GM21529 (cell line): ENCODE data around the gene PTCD3.

Experiments
- ATAC-seq: cut with Tn5 transposase; IDR thresholded peaks from one replicate; pipeline ENCODE4 v1.9.1; 2021; ENCODE audit not compliant: unreplicated experiment

PTCD3 gene

DNA sequence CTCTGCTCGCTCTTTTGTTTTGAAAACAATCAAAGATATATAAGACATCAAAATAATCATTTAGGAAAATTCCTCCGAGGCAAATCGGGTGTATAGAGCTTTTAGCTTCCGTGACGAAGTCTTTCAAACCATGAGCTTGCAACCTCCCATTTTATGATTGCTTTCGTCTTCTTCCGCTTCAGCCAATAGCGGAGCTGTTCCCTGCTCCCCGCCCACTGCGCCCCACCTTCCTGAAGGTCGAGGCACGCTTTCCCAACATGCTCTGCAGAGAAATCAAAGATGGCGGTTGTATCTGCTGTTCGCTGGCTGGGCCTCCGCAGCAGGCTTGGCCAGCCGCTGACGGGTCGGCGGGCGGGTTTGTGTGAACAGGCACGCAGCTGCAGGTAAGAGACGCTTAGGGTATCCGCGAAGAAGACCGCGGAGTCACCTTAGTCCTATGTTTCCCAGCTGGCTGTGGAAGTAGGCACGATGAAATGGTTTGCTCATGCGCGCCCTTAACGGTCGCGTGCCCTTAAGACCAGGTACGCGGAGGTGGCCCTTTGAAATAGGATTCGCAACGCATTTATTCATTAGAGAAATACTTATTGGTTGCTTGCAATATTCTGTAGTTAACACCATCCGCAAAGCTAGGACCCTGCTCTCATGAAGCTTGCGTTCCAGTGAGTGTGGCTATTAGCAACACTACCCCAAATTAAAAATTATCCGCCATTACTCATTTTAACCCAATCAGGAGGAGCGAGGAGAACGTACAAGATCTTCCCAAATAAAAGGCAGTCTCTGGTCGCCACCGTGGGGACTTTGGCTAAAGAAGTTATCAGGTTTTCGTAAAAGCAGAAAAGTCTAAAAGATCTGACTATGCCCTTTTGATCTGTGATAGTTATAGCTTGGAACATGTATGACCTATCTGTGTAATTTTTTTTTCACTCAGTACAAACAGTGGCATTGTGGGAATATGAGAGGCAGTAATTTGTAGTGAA lies at the start of gene PTCD3:
TSS of gene PTCD3 (plus strand) at position 267 of the 977 bp plus-strand sequence. CDS start at position 280, 13 bp downstream.
- ATAC-seq = peak; percentile 89

DNA sequence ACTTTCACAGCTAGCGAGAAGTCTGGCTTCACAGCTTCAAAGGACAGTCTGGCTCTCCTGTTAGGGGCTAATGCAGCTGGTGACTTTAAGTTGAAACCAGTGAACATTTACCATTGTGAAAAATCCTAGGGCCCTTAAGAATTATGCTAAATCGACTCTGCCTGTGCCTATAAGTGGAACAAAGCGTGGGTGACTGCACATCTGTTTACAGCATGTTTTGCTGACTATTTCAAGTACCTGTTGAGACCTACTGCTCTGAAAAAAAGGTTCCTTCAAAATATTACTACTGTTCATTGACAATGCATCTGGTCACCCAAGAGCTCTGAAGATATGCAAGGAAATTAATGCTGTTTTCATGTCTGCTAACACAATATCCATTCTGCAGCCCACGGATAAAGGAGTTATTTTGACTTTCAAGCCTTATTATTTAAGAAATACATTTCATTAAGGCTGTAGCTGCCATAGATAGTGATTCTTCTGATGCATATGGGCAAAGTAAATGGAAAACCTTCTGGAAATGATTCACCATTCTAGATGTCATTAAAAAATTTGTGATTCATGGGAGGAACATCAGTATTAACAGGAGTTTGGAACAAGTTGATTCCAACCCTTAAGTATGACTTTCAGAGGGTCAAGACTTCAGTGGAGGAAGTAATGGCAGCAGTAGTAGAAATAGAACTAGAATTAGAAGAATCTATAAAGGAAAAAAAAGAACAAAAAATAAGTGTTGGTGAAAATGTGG lies 49.3 kb upstream of the PTCD3 start:
- no peak for ATAC-seq

DNA sequence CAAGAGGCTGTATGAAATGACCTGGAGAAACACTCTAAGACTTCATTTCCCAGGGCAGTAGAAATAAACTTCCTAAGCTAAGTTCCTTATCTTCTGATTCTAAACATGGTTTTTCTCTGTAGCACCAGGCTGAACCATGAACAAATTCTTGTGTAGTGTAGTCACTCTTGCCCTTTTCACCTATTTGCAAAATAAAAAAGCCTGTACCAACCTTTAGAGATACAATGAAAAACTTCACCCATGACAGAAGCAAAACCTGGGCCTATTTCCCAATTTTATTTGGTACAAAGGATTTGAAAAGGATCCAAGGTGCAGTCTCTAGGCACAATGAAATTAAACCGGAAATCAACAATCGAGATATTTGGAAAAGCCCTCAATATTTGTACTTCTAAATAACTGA lies 44.0 kb upstream of the PTCD3 start:
- ATAC-seq = no peak

DNA sequence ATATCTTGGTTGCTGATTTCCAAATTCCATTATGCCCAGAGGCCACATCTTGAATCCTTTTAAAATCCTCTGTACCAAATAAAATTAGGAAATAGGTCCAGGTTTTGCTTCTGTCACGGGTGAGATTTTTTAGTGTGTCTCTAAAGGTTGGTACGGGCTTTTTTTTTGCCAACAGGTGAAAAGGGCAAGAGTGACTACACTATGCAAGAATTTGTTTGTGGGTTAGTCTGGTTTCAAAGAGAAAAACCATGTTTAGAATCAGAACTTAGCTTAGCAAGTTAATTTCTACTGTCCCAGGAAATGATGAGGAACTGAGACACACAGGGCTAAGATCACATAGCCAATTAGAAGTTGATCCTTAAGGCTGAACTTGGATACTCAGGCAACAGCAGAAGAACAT lies 42.0 kb upstream of the PTCD3 start:
- no peak for ATAC-seq

DNA sequence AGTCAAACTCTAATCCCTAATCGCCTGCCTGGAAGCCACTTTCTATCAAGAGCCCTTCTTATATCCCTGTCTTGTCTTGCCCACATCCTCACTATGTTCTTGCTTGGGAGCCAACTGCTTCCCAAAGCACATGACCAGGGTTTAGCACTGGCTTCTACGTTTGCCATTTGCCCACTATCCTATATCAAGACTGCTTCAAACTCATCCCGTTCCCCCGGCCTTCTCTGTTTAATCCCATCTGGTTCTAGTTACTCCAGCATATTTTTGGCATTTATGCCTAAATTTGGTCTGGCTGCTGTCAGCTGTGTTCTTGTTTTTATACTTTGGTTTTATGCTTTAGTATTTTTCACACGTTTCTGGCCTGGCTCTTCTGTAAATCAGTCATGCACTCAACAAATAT lies 40.5 kb upstream of the PTCD3 start:
- no peak for ATAC-seq

DNA sequence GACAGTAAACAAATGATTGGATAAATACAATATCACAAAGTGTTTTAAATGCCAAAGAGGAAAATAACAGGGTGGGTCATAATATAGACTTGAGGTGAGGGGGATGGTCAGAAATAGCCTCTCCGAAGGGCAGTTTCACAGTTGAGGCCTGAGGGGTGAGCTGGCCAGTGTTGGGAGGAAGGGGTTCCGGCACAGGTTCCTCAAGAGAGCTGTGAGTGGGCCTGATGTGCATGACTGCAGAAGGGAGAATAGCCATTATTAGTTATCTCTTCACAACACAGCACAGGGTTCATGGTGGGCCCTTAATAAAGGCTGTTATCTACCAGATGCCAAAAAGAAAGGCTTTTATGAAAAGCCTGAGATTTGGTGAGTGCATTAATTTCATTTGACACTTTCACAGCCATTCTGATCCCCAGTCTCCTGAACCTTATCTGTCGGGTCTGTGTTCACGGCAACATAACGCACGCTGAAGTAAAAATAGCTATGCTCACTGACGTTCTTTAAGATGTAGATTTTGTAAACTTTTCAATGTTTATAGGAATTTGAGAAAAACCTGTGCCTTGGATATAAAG lies 39.9 kb upstream of the PTCD3 start:
- ATAC-seq = no peak

DNA sequence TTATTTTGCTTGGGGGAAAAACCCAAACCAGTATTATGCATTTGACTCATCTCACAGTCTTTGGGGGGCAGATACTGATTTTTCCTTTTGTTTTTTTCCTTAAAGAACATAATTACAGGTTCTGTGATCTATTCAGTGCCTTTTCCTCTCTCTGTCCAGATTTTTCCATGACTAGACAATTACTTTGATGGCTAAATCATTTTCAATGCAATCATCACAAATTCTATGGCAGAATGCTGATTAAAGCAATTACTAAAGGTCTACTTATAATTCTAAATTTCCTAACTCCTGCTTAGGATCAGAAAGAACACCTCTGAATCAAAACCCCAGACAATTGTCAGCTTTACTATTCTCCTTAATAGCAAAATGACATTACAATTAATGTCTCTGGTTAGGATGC lies 39.1 kb upstream of the PTCD3 start:
- ATAC-seq = no peak

DNA sequence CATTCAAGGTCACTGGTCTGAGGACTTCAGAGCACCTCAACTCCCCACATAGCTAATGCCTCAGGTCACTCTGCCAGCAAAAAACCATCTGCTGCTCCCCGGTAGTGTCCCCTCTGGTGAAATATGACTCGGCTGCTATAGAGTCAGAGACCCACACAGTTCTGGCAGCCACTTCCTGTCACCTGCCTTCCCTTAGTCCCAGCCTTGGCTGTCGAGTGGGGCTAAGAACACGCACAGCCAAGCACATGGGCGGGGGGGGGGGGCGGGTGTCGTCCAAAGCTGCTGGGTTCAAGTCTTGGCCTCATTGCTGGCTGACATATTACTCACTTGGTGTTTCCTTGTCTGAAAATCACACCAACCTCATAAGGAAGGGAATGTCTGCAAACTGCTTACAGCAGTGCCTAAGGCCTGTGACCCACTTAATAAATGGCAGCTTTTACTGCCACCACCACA lies 37.9 kb upstream of the PTCD3 start:
- no peak for ATAC-seq

DNA sequence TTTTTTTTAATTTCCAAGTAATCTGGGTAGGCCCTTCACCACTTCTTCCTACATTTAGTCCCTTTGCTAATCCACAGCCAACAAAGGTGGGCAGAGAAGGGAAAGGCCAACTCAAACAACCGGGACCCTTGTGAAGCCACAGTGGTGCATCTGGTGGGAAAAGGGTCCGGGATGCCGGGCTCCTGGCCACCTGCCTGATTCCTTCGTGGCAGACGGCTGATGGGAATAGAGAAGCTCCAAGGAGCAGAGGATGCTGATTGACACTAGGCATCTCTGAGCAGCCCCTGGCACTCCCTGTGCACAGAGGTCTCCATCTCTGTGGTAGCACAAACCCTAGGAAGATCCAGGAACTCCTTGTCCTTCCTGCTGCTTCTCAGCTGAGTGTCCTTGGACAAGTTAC lies 37.4 kb upstream of the PTCD3 start:
- ATAC-seq = no peak

DNA sequence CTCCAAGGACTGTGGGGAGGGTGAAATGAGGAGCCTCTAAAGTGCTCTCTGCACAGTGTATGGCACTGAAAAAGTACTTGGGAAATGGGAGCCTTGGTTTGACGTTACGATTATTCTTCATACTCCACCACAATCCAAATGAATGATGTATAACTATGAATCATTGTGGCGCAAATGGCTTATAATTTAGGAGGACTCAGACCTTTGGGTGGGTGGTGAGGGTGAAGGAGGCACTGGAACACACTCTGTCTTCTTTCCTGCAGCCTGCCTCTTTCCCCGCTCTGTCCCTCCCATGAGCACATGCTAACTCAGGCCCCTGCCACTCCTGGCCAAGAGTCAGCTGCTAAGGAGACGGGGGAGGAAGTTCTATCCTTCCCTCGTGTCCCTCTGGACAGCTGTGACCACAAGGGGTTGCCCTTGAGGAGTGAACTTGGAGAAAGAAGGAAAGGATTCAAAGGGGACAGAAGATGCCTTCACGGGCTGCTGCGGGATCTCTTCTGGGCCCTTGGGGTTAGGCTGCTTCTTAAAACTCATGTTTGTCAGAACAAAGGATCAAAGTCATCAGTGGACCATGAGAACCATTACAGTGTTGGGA lies 36.8 kb upstream of the PTCD3 start:
- ATAC-seq = no peak

DNA sequence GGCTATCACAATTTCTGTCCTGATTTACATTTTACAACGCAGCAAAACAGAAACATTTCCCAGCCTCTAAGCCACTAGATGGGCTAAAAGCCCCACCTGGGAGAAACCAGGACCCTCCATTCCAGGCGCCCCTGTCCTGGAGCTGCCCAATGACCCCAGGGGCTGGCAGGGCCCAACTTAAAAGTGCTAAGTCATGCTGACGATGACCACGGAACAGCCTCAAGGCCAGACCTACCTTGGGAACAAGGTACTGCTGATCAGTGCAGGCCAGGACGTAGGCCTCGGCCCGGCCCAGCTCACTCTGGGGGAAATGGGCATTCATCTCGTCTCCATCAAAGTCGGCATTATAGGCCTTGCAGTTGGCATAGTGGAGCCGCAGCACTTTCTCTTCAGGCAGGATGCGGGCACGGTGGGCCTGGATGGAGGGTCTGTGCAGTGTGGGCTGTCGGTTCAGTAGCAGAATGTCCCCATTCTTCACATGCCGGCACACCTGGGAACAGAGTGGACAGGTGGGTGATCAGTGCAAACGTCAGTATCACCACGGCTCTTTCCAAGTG lies 36.2 kb upstream of the PTCD3 start:
- no peak for ATAC-seq

DNA sequence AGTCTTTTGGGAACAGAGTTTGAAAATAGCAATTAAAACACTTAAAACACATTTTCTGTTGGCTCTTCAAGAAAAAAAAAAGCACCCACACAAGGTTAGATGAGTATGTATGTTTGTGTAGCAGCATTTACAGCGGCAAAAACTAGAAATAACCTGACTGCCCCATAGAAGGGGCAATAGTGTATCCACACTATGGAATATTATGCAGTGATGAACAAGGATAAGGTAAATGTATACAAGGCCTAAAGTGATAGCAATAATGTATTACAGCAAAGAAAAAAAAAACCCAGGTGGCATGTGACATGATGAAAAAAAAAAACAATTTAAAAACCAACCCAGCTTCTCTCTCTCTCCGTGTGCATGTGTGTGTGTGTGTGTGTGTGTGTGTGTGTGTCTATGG lies 35.2 kb upstream of the PTCD3 start:
- ATAC-seq = no peak

DNA sequence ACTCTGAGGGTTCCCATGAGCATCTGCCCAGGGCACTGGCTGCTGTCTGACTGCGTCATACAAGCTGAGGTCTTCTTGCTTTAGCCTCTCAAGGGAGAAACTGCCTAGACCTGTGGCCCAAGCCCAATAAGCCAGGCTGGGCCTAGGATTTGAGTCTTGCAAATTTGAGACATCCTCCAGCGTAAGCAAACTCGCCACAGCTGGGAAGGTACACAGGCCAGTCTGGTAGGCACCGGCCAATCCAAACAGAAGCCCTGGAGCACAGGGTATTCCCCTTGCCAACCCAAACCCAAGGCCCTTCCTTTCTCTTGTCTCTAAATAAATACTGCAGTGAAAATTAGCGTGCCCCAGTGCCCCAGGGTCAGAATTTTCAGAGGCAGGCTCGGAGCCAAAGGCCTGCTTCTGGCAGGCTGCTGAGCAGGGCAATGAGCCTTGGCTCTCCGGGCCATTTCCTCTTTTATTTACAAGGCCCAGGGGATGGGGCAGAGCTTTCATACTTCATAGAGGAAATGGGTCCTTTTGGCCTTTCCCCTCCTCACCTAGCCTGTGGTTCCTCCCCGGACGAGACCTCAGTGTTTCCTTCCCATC lies 33.7 kb upstream of the PTCD3 start:
- ATAC-seq = peak; percentile 80

DNA sequence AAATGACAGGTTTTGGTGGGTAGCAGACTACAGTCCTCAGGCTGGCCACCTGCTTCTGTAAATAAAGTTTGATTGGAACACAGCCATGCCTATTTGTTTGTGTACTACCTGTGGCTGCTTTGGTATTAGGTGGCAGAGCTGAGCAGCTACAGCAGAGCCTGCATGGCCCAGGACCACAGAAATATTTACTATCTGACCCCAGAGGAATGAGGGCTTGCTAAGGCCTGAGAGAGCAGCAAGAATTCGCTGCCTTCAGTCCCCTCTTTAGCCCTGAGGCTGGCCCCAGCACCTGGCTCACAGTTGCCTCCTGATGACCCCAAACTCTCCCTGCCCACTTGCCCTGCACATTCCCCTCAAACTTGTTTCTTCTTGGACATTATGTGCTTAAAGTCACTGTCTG lies 32.8 kb upstream of the PTCD3 start:
- no peak for ATAC-seq

DNA sequence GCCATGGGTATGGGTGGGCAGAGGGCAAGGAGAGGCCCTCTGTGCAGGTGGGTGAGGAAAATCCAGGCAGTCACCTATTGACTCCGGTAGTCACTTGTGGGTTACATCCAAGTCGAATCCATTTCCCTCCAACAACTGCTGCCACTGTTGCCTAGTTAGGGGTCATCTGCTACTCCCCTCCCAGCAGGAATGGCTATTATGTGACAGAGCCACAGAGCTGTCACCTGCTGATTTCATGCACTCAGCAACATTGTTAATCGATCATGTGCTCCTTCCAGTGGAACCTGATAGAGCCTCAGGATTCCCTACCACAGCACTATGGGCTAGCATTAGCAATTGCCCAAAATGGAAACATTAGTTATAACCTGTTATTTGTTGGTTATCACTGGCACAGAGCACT lies 31.8 kb upstream of the PTCD3 start:
- no peak for ATAC-seq

DNA sequence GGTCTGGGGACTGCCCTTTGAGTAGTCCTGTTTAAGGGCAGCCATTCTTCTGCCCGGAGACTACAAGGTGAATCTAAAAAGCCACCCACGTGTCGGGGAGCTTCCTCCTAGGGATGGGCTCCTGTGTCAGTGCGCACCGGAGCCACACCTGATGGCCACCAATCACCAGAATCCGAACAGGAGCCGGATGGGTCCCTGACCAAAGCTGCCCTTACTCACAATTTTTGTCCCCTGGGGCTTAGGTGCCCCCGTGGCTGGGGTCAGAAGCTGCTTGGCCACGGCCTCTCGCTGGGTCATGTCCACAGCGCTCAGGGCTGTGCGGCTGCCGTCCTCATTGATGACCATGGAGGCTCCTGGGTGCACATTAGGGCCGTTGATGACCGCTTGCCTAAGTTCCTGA lies 31.2 kb upstream of the PTCD3 start:
- ATAC-seq = no peak

DNA sequence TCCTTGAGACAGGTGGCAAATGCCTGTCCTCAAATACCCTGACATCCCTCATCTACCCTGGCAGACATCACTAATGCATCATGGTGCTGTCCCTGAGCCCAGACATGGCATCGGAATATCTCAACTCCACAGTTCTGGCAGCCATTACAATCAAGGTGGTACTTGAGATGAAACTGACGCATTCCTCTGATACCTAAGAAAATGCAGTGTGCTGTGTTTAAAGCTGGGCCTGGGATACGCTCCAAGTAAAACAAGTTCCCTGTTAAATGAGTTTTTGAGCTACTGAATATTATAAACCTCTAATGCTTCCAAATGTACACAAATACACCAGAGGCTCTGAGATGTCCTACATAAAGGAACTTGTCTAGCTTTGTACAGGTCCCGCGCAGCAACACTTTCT lies 30.1 kb upstream of the PTCD3 start:
- ATAC-seq = no peak

DNA sequence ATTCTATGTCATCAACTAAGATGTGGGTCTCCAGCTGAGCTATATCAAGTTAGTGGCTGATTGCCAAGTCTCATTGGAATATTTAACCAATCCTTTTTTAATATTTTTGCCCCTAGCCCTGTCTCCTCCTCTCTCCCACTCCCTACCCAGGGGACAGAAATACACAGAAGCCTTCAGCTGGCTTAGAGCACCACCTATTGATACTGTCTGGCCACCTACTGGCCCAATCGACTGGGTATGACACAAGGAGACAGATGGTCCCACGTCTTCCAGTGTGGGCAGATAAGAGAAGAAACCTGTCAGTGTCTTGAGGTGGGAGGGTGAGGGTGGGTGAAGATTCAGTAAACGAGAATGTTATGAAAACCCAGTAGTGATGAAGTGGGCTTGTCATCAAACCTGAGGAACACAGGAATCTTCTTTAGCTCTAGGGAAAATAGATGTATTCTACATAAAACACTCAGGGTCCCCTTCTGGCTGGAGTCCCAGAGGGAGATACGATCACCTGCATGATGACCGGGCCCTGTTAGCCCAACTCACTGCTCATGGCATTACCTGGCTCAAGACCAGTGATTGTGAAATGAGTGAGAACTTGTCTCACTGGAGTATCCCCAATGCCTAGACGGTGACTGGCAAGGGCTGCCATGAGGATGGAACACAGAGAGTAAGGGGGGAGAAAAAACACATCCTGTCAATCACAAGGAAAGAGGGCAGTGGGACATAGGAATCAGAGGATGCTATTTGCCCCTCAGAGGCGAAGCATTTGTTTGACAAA lies 27.1 kb upstream of the PTCD3 start:
- ATAC-seq = no peak

DNA sequence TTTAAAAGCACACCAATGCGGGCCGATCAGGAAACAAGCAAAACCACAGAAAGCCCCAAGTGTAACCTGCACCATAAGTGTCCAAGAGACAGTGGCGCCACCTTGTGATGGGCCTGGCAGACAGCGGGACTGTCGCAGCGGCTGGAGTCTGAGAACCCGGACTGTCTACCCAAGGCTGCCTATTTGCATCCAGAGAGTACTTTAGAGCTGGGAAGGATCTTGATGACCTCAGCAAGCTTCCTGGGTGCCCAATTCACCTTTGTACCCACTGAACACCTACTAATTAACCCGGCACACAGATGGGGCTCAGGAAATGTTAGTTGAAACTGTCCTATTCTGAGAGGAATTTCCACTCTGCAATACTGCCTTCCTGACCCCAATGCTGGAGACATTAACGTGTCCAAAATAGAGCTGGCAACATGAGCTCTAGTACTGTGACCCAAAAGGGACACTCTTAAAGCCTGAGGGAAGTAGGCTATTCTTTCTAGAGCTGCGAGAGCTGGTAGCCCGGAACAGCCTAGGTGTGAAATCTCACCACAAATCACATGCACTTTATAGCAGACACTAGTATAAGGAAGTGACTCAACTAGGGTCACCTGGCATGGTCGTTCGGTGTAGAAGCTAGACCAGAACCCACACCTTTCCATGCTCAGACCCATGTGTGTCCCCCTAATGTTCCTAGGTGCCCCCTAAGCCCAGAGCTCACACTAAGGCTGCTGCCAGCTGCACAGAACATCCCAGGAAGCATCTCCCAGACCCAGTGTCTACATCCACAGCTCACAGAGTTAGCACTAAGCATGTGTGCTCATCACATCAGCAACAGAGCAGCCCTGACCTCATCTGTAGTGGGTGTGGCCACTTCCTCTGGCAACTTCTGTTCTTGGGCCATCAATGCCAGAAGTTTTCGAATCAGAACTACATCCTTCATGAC lies 25.8 kb upstream of the PTCD3 start:
- peak; percentile 84 for ATAC-seq
